ENCODE measurements around the gene AIM2. TPM values are rescaled to one million over a fixed set of nuclear protein-coding genes. Genes with fewer than 3 reads are reported as not detected.

Gene AIM2
- total RNA-seq, 1 experiment from 2014 or later: 1.1 TPM

DNA sequence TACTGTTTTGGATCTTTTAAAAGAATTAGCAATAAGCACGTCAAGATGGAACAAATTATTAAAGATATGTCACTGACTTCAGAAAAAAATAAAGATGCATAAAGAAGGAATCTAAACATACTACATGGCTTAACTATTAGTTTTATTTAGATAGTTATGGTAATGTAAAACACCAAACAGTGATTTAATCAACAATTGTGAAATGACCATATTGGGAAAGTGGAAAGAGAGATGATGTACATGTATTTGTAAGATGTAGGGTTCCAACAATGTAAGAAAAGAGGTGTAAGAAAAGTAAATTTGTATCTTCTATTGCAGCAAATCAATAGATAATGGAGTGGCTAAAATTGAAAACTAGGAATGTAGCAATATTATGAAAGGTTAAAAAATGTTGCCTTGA, 6.4 kb upstream of the AIM2 start:
- H3K9me3 Mint-ChIP-seq: no peaks in the 10 kb centered on the region
- no peaks in the 10 kb centered on the region for H3K36me3 Mint-ChIP-seq
- no peaks in the 10 kb centered on the region for H3K4me1 Mint-ChIP-seq
- no peaks in the 10 kb centered on the region for H3K27me3 Mint-ChIP-seq (ENCODE audit: low read depth)
- ATAC-seq (no peak), DNase-seq (ENCODE audit: low spot score) (no peak)
- H3K4me3 Mint-ChIP-seq: no peak overlapping the region
- ChIA-PET POLR2A (no interaction called here), CTCF (no interaction called here)
- H3K27ac Mint-ChIP-seq: no peak overlapping the region
- TF ChIP-seq ZNF671 (CRISPR knock-in tag; IDR thresholded peaks at IDR 0.05) (no peak), ZNF138 (CRISPR knock-in tag; conservative IDR thresholded peaks at IDR 0.05) (no peak), FOXJ3 (CRISPR knock-in tag; IDR thresholded peaks at IDR 0.05; ENCODE audit: borderline replicate concordance) (no peak), ZNF532 (CRISPR knock-in tag; IDR thresholded peaks at IDR 0.05; ENCODE audit: borderline replicate concordance) (no peak), ZNF121 (CRISPR knock-in tag; IDR thresholded peaks at IDR 0.05) (no peak), ZNF219 (CRISPR knock-in tag; IDR thresholded peaks at IDR 0.05; ENCODE audit: borderline replicate concordance) (no peak)
- TF ChIP-seq, protein P1, sequence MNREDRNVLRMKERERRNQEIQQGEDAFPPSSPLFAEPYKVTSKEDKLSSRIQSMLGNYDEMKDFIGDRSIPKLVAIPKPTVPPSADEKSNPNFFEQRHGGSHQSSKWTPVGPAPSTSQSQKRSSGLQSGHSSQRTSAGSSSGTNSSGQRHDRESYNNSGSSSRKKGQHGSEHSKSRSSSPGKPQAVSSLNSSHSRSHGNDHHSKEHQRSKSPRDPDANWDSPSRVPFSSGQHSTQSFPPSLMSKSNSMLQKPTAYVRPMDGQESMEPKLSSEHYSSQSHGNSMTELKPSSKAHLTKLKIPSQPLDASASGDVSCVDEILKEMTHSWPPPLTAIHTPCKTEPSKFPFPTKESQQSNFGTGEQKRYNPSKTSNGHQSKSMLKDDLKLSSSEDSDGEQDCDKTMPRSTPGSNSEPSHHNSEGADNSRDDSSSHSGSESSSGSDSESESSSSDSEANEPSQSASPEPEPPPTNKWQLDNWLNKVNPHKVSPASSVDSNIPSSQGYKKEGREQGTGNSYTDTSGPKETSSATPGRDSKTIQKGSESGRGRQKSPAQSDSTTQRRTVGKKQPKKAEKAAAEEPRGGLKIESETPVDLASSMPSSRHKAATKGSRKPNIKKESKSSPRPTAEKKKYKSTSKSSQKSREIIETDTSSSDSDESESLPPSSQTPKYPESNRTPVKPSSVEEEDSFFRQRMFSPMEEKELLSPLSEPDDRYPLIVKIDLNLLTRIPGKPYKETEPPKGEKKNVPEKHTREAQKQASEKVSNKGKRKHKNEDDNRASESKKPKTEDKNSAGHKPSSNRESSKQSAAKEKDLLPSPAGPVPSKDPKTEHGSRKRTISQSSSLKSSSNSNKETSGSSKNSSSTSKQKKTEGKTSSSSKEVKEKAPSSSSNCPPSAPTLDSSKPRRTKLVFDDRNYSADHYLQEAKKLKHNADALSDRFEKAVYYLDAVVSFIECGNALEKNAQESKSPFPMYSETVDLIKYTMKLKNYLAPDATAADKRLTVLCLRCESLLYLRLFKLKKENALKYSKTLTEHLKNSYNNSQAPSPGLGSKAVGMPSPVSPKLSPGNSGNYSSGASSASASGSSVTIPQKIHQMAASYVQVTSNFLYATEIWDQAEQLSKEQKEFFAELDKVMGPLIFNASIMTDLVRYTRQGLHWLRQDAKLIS (CRISPR knock-in tag; IDR thresholded peaks at IDR 0.05; ENCODE audit: borderline replicate concordance): no peak

DNA sequence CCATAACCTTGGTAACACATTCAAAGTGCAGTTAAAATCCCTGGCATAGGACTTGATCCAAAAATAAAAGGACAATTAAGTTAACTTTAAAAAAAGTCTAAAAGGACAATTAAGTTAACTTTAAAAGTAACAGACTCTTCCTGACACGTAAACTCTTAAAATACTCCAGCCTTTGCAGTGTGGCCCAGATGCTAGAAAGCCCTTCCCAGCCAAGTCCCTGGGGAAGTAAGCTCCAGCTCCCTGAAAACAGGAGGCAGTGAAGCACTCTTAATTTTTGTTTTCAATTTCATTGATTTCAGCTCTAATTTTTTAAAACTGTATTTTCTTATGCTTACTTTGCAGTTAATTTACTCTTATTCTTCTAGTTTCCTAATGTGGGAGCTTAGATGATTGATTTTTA, 5.1 kb upstream of the AIM2 start:
- no peak for DNase-seq (ENCODE audit: low spot score)
- no peak overlapping the region for H3K27ac Mint-ChIP-seq
- no peaks in the 10 kb centered on the region for H3K36me3 Mint-ChIP-seq
- CTCF ChIA-PET: no interaction called here
- H3K4me1 Mint-ChIP-seq: no peaks in the 10 kb centered on the region
- POLR2A ChIA-PET: interaction anchor here (0.5 kb wide), 1 partner anchor 25 kb away, joined by 6 read pairs; no protein-coding TSS in a partner anchor
- no peaks in the 10 kb centered on the region for H3K9me3 Mint-ChIP-seq
- no peak overlapping the region for H3K4me3 Mint-ChIP-seq
- no peaks in the 10 kb centered on the region for H3K27me3 Mint-ChIP-seq (ENCODE audit: low read depth)
- no peak for TF ChIP-seq NR2C2 (CRISPR knock-in tag; IDR thresholded peaks at IDR 0.05)
- ATAC-seq: no peak

GRCh38 chr1:159079525-159079924, 3.0 kb upstream of the AIM2 start:
- Mint-ChIP-seq H3K4me3 (no peak overlapping the region), H3K27ac (no peak overlapping the region), H3K36me3 (no peaks in the 10 kb centered on the region), H3K27me3 (ENCODE audit: low read depth) (no peaks in the 10 kb centered on the region), H3K9me3 (no peaks in the 10 kb centered on the region), H3K4me1 (no peaks in the 10 kb centered on the region)
- ChIA-PET POLR2A (no interaction called here), CTCF (no interaction called here)
- ATAC-seq (no peak), DNase-seq (ENCODE audit: low spot score) (no peak)
- TF ChIP-seq AR (CRISPR knock-in tag; IDR thresholded peaks at IDR 0.05) (no peak), ZNF317 (CRISPR knock-in tag; IDR thresholded peaks at IDR 0.05; ENCODE audit: borderline replicate concordance, low read depth) (no peak), RORB (CRISPR knock-in tag; IDR thresholded peaks at IDR 0.05) (no peak), PRDM15 (CRISPR knock-in tag; IDR thresholded peaks at IDR 0.05) (no peak), ATF1 (CRISPR knock-in tag; IDR thresholded peaks at IDR 0.05) (no peak), ELF4 (CRISPR knock-in tag; IDR thresholded peaks at IDR 0.05; ENCODE audit: low read depth) (no peak), NFATC4 (CRISPR knock-in tag; IDR thresholded peaks at IDR 0.05) (no peak), ZNF138 (CRISPR knock-in tag; conservative IDR thresholded peaks at IDR 0.05) (no peak), GABPB1 (CRISPR knock-in tag; IDR thresholded peaks at IDR 0.05) (no peak)
- TF ChIP-seq, protein P2, sequence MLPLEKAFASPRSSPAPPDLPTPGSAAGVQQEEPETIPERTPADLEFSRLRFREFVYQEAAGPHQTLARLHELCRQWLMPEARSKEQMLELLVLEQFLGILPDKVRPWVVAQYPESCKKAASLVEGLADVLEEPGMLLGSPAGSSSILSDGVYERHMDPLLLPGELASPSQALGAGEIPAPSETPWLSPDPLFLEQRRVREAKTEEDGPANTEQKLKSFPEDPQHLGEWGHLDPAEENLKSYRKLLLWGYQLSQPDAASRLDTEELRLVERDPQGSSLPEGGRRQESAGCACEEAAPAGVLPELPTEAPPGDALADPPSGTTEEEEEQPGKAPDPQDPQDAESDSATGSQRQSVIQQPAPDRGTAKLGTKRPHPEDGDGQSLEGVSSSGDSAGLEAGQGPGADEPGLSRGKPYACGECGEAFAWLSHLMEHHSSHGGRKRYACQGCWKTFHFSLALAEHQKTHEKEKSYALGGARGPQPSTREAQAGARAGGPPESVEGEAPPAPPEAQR (CRISPR knock-in tag; IDR thresholded peaks at IDR 0.05): no peak

Measured in WTC11 (cell line).